ENCODE measurements around the gene ZNF217.

GRCh38 chr20:53621482-53622246 is 28.0 kb upstream of the ZNF217 start:
- TF ChIP-seq CTCF (conservative IDR thresholded peaks at IDR 0.05), result no peak
- no peak for TF ChIP-seq ZFX (IDR thresholded peaks at IDR 0.05)

All from C4-2B (cell line).